Tibial nerve (tissue), 4 donors: ENCODE measurements around the gene NEK5.
"Not testable (repeated sequence)": the region's sequence is repeated elsewhere in the genome, so short reads cannot be mapped to it uniquely, and the experiment has no call there.

Experiments used
- EP300 ChIP-seq, 2 donors: sonication (generic); formaldehyde crosslinking; IDR thresholded peaks; one replicate each; pipeline ENCODE4 v1.6.1; 2017; ENCODE audit warnings: antibody characterized with exemption in 2 of 2, mild to moderate bottlenecking in 1 of 2
- TF ChIP-seq, protein P1 (sequence below), 5 experiments: fragments of 200-600 bp in 3 of 5; fragments of 450-650 bp in 2 of 5; sonication (generic) in 3 of 5; IDR thresholded peaks; one replicate each; pipeline ENCODE4 v1.5.1; 2016 to 2019; ENCODE audit warnings: antibody characterized with exemption in 5 of 5, mild to moderate bottlenecking in 3 of 5, moderate library complexity in 2 of 5

DNA sequence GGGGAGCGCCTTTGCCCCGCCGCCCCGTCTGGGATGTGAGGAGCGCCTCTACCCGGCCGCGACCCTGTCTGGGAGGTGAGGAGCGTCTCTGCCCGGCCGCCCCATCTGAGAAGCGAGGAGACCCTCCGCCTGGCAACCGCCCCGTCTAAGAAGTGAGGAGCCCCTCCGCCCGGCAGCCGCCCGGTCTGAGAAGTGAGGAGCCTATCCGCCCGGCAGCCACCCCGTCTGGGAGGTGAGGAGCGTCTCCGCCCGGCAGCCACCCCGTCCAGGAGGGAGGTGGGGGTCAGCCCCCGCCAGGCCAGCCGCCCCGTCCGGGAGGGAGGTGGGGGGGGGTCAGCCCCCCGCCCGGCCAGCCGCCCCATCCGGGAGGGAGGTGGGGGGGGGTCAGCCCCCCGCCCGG lies 49.0 kb downstream of the NEK5 start:
- TF ChIP-seq EP300 (IDR thresholded peaks at IDR 0.05): not testable (repeated sequence)
- TF ChIP-seq, protein P1, sequence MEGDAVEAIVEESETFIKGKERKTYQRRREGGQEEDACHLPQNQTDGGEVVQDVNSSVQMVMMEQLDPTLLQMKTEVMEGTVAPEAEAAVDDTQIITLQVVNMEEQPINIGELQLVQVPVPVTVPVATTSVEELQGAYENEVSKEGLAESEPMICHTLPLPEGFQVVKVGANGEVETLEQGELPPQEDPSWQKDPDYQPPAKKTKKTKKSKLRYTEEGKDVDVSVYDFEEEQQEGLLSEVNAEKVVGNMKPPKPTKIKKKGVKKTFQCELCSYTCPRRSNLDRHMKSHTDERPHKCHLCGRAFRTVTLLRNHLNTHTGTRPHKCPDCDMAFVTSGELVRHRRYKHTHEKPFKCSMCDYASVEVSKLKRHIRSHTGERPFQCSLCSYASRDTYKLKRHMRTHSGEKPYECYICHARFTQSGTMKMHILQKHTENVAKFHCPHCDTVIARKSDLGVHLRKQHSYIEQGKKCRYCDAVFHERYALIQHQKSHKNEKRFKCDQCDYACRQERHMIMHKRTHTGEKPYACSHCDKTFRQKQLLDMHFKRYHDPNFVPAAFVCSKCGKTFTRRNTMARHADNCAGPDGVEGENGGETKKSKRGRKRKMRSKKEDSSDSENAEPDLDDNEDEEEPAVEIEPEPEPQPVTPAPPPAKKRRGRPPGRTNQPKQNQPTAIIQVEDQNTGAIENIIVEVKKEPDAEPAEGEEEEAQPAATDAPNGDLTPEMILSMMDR (IDR thresholded peaks at IDR 0.05): not testable (repeated sequence)
